ENCODE results near the gene DISP3. TPM values are rescaled to one million over a fixed set of nuclear protein-coding genes. Genes with fewer than 3 reads are reported as not detected.

DISP3 gene
- total RNA-seq (2012; rRNA removed), result under 0.01 TPM in 1 of 2 replicates, not detected in the other

DNA sequence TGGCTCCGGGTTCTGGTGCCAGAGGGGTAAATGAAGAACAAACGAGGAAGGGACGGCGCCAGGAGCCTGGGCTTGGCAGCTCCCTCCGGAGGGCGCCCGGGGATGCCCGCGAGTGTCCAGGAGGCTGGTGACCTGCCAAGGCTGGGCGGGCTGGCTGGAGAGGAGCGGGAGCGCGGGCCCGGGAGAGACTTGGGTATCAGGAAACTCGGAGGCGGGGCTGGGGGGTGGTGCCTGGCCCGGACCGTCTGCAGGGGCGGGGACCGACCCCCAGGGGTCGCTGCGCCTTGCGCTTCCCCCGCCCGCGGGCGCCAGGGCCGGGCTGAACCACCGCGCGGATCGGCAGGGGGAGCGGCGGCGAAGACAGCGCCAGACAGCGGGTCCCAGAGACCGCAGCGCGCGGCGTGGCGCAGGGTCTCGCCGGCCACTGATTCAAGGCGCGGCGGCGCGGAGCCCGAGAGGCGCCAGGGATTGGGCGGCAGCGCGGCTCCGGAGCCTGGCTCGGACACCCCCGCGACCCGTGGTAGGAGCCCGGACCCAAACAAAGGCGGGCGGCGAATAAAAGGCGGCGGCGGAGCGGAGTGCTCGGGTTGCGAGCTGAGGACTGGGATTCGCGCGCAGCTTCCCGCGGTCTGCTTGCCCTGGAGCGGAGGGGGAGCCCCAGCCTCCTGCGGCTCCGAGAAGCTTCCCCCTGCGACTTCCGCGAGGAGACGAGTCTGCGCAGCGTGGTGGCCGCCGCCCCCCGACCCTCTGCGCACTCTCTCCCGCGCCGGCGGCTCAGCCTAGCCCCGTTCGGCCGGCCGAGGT lies at the start of gene DISP3:
Gene DISP3 (plus strand): TSS at position 585 of the 804 bp plus-strand sequence. CDS start 21,838 bp downstream, outside the sequence.
- no peaks in the 10 kb centered on the region for H3K4me1 ChIP-seq (ENCODE audit: control insufficient read depth, insufficient read depth, low read length)
- peak within 1 kb of the TSS; percentile 90 for H3K4me2 ChIP-seq (ENCODE audit: low read length)
- peak within 1 kb of the TSS; percentile 75 for H3K4me3 ChIP-seq (ENCODE audit: low read length)
- no peaks in the 10 kb centered on the region for H3K36me3 ChIP-seq (ENCODE audit: insufficient read depth, low read length)
- H3K27me3 ChIP-seq (ENCODE audit: control insufficient read depth, insufficient read depth, low read length), result peaks cover 44% of the 10 kb centered on the region
- no peaks in the 10 kb centered on the region for H3K9me3 ChIP-seq (replicated peaks; ENCODE audit: low read length)
- peak within 1 kb of the TSS; percentile 74 for H3K9ac ChIP-seq (ENCODE audit: low read depth, low read length)

GRCh38 chr1:11429226-11429625 lies 49.7 kb upstream of the DISP3 start:
- Histone ChIP-seq H3K27me3 (ENCODE audit: control insufficient read depth, insufficient read depth, low read length) (peaks cover 13% of the 10 kb centered on the region), H3K9me3 (replicated peaks; ENCODE audit: low read length) (no peaks in the 10 kb centered on the region), H3K36me3 (ENCODE audit: insufficient read depth, low read length) (no peaks in the 10 kb centered on the region), H3K4me1 (ENCODE audit: control insufficient read depth, insufficient read depth, low read length) (no peaks in the 10 kb centered on the region), H3K9ac (ENCODE audit: low read depth, low read length) (no peak overlapping the region), H3K4me3 (ENCODE audit: low read length) (no peak overlapping the region), H3K4me2 (ENCODE audit: low read length) (no peak overlapping the region)

- Histone ChIP-seq H3K9ac (ENCODE audit: low read depth, low read length) (no peak overlapping the region), H3K4me1 (ENCODE audit: control insufficient read depth, insufficient read depth, low read length) (no peaks in the 10 kb centered on the region), H3K36me3 (ENCODE audit: insufficient read depth, low read length) (no peaks in the 10 kb centered on the region), H3K4me3 (ENCODE audit: low read length) (no peak overlapping the region), H3K9me3 (replicated peaks; ENCODE audit: low read length) (no peaks in the 10 kb centered on the region), H3K27me3 (ENCODE audit: control insufficient read depth, insufficient read depth, low read length) (peaks cover 20% of the 10 kb centered on the region), H3K4me2 (ENCODE audit: low read length) (no peak overlapping the region)
These were observed 49.0 kb upstream of the DISP3 start for GRCh38 chr1:11429935-11430334.

DNA sequence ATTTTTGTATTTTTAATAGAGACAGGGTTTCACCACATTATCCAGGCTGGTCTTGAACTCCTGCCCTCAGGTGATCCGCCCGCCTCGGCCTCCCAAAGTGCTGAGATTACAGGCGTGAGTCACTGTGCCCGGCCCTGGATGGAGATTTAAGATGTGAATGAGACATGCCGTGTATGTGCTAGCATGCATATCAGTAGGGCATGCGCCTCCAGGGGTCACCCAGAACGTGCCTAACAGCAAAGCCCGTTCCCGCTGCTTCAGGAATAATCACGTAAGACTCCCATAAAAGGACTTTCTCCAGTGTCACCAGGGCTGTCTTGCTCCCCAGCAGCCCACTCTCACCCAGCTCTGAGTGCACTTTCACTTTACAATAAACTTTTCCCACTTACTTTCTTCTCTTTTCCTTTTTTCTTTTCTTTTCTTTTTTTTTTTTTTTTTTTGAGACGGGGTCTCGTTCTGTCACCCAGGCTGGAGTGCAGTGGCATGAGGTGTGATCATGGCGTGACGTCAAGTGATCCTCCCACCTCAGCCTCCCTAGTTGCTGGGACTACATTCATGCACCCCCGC lies 46.9 kb upstream of the DISP3 start:
- Histone ChIP-seq H3K4me1 (ENCODE audit: control insufficient read depth, insufficient read depth, low read length) (no peaks in the 10 kb centered on the region), H3K36me3 (ENCODE audit: insufficient read depth, low read length) (no peaks in the 10 kb centered on the region), H3K9me3 (replicated peaks; ENCODE audit: low read length) (no peaks in the 10 kb centered on the region), H3K4me3 (ENCODE audit: low read length) (no peak overlapping the region), H3K4me2 (ENCODE audit: low read length) (no peak overlapping the region), H3K9ac (ENCODE audit: low read depth, low read length) (no peak overlapping the region), H3K27me3 (ENCODE audit: control insufficient read depth, insufficient read depth, low read length) (peaks cover 28% of the 10 kb centered on the region)

- Histone ChIP-seq H3K9me3 (replicated peaks; ENCODE audit: low read length) (no peaks in the 10 kb centered on the region), H3K4me3 (ENCODE audit: low read length) (no peak overlapping the region), H3K36me3 (ENCODE audit: insufficient read depth, low read length) (no peaks in the 10 kb centered on the region), H3K4me2 (ENCODE audit: low read length) (no peak overlapping the region), H3K9ac (ENCODE audit: low read depth, low read length) (no peak overlapping the region), H3K27me3 (ENCODE audit: control insufficient read depth, insufficient read depth, low read length) (peaks cover 31% of the 10 kb centered on the region), H3K4me1 (ENCODE audit: control insufficient read depth, insufficient read depth, low read length) (no peaks in the 10 kb centered on the region)
These were observed 46.4 kb upstream of the DISP3 start for GRCh38 chr1:11432526-11432925.

DNA sequence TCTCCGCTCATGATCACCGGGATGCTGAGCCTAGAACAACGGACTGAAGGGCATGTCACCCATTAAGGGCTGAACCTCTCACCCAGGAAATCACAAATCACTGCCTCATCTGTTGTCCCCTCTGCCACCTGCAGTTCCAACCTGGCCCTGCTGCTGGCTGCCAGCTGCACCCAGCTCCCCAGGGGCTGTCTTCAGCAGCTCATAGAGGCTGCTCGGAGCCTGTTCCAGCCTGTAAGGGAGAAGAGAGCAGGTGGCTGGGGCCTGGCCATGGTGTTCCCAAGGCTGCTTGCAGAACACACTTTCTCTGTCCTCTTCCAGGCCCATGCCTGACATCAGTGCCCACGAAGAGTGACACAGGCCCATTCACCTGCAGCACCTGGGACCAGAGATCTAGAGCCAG lies 44.5 kb upstream of the DISP3 start:
- no peaks in the 10 kb centered on the region for H3K4me1 ChIP-seq (ENCODE audit: control insufficient read depth, insufficient read depth, low read length)
- H3K4me3 ChIP-seq (ENCODE audit: low read length), result no peak overlapping the region
- peaks cover 38% of the 10 kb centered on the region for H3K27me3 ChIP-seq (ENCODE audit: control insufficient read depth, insufficient read depth, low read length)
- H3K4me2 ChIP-seq (ENCODE audit: low read length), result no peak overlapping the region
- no peaks in the 10 kb centered on the region for H3K9me3 ChIP-seq (replicated peaks; ENCODE audit: low read length)
- H3K9ac ChIP-seq (ENCODE audit: low read depth, low read length), result no peak overlapping the region
- H3K36me3 ChIP-seq (ENCODE audit: insufficient read depth, low read length), result no peaks in the 10 kb centered on the region

DNA sequence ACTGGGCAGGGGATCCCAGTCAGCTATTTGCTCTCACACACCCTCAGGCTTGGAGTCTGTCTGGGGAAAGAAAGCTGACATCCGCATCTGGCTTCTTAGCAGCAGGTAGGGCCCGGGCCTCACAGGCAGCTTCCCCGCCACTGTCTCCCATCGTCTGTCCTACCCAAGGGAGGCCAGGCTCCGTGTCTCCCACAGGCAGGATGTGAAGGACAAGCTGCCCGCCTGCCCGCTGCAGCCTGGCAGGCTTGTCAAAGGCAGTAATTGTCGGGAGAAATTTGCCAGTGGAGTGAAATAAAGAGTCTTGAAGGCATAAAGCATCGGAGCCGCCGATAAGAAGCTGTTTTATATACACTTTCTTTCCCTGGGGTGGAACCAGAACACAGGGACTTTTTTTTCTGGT lies 44.0 kb upstream of the DISP3 start:
- Histone ChIP-seq H3K4me2 (ENCODE audit: low read length) (no peak overlapping the region), H3K4me3 (ENCODE audit: low read length) (no peak overlapping the region), H3K4me1 (ENCODE audit: control insufficient read depth, insufficient read depth, low read length) (no peaks in the 10 kb centered on the region), H3K9me3 (replicated peaks; ENCODE audit: low read length) (no peaks in the 10 kb centered on the region), H3K27me3 (ENCODE audit: control insufficient read depth, insufficient read depth, low read length) (peaks cover 42% of the 10 kb centered on the region), H3K36me3 (ENCODE audit: insufficient read depth, low read length) (no peaks in the 10 kb centered on the region), H3K9ac (ENCODE audit: low read depth, low read length) (no peak overlapping the region)

DNA sequence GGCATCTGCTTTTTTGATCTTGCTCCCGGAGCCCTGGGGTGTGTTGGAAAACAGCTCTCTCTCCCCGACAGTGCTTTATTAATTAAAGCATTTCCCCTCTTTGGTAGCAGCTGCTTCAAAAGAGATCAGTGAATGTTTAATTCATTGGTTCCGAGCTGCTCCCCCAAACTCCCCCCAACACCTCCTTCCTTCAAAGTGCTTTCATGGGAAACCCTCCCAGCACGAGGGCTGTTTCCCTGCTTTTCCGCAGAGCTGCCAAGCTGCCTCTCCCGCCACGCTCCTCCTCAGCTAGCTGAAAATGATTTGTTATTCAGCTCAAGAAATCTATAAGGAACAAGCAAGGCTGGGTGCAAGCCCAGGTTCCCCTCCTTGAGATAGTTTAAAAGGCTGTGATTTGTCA lies 40.0 kb upstream of the DISP3 start:
- H3K4me2 ChIP-seq (ENCODE audit: low read length), result no peak overlapping the region
- H3K9ac ChIP-seq (ENCODE audit: low read depth, low read length), result no peak overlapping the region
- H3K27me3 ChIP-seq (ENCODE audit: control insufficient read depth, insufficient read depth, low read length), result peaks cover 48% of the 10 kb centered on the region
- H3K4me1 ChIP-seq (ENCODE audit: control insufficient read depth, insufficient read depth, low read length), result no peaks in the 10 kb centered on the region
- H3K4me3 ChIP-seq (ENCODE audit: low read length), result no peak overlapping the region
- no peaks in the 10 kb centered on the region for H3K9me3 ChIP-seq (replicated peaks; ENCODE audit: low read length)
- H3K36me3 ChIP-seq (ENCODE audit: insufficient read depth, low read length), result no peaks in the 10 kb centered on the region

DNA sequence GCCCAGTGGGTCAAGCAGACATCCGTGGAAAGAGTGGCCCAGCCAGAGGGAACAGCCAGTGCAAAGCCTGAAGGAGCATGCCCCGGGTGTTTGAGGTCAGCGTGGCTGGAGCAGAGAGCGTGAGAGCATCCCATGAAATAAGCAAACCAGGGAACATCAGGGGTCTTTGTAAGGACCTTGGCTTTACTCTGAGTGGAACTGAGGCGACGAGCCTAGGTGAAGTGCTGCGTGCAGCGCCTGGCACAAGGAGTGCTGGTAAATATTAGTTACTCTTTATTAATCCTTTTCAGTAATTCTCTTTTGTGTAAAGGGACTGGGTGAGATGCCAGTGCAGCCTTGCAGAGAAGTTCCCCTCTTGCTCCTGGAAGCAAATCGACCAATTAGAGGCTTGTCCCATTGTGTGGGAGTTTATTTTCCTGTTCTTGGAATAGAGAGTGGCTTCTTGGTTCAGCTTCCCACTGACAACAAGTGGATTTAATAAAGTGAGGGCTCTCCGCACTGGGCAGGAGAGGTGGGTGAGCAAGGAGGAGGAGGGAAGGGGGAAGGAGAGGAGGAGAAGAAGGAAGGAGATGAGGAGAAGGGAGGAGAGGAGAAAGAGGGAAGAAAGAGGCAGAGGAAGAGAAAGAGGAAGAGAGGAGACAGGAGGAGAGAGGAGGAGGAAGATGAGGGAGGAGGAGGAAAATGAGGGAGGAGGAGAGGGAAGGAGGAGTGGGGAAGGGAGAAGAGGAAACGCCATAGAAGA lies 37.6 kb upstream of the DISP3 start:
- H3K36me3 ChIP-seq (ENCODE audit: insufficient read depth, low read length), result no peaks in the 10 kb centered on the region
- peaks cover 41% of the 10 kb centered on the region for H3K27me3 ChIP-seq (ENCODE audit: control insufficient read depth, insufficient read depth, low read length)
- H3K4me1 ChIP-seq (ENCODE audit: control insufficient read depth, insufficient read depth, low read length), result no peaks in the 10 kb centered on the region
- H3K9me3 ChIP-seq (replicated peaks; ENCODE audit: low read length), result no peaks in the 10 kb centered on the region
- H3K4me2 ChIP-seq (ENCODE audit: low read length), result no peak overlapping the region
- H3K4me3 ChIP-seq (ENCODE audit: low read length), result no peak overlapping the region
- no peak overlapping the region for H3K9ac ChIP-seq (ENCODE audit: low read depth, low read length)

- Histone ChIP-seq H3K4me1 (ENCODE audit: control insufficient read depth, insufficient read depth, low read length) (no peaks in the 10 kb centered on the region), H3K27me3 (ENCODE audit: control insufficient read depth, insufficient read depth, low read length) (peaks cover 37% of the 10 kb centered on the region), H3K9ac (ENCODE audit: low read depth, low read length) (no peak overlapping the region), H3K4me3 (ENCODE audit: low read length) (no peak overlapping the region), H3K4me2 (ENCODE audit: low read length) (no peak overlapping the region), H3K36me3 (ENCODE audit: insufficient read depth, low read length) (no peaks in the 10 kb centered on the region), H3K9me3 (replicated peaks; ENCODE audit: low read length) (no peaks in the 10 kb centered on the region)
These were observed 35.9 kb upstream of the DISP3 start for GRCh38 chr1:11443043-11443442.

GRCh38 chr1:11443961-11444658 lies 34.8 kb upstream of the DISP3 start:
- Histone ChIP-seq H3K9me3 (replicated peaks; ENCODE audit: low read length) (no peaks in the 10 kb centered on the region), H3K4me1 (ENCODE audit: control insufficient read depth, insufficient read depth, low read length) (no peaks in the 10 kb centered on the region), H3K4me3 (ENCODE audit: low read length) (no peak overlapping the region), H3K4me2 (ENCODE audit: low read length) (no peak overlapping the region), H3K27me3 (ENCODE audit: control insufficient read depth, insufficient read depth, low read length) (peaks cover 39% of the 10 kb centered on the region), H3K9ac (ENCODE audit: low read depth, low read length) (no peak overlapping the region), H3K36me3 (ENCODE audit: insufficient read depth, low read length) (no peaks in the 10 kb centered on the region)

Data from skeletal muscle satellite cell (primary cell).